K562 (cell line): ENCODE results near the gene E2F3. TPM values are rescaled to one million over a fixed set of nuclear protein-coding genes. Genes with fewer than 3 reads are reported as not detected.

Experiments used
- ARNT ChIP-seq, 2 experiments: fragments of 450-650 bp; IDR thresholded peaks; 2 replicates each; pipeline ENCODE4 v1.6.1; 2016; ENCODE audit warnings: mild to moderate bottlenecking in 1 of 2
- CTCFL ChIP-seq: IDR thresholded peaks from 2 replicates; pipeline ENCODE4 v1.6.1; 2011; ENCODE audit warnings: borderline replicate concordance, low read depth, mild to moderate bottlenecking, moderate library complexity, low read length; ENCODE audit not compliant: insufficient read depth, poor library complexity, severe bottlenecking
- EZH2 ChIP-seq: IDR thresholded peaks from 2 replicates; pipeline ENCODE4 v1.6.1; 2012; ENCODE audit warnings: low read depth, mild to moderate bottlenecking, inconsistent platforms, low read length, borderline replicate concordance
- MAZ ChIP-seq, 2 experiments: fragments of 450-650 bp in 1 of 2; sonication (generic) in 1 of 2; formaldehyde crosslinking; IDR thresholded peaks in 1 of 2; conservative IDR thresholded peaks in 1 of 2; 2 replicates each; pipeline versions ENCODE4 v1.4.0 to v1.5.0; 2020; ENCODE audit warnings: mild to moderate bottlenecking in 1 of 2, missing genetic modification reagents in 1 of 2
- REST ChIP-seq, 2 experiments: fragments of 450-650 bp; formaldehyde crosslinking in 1 of 2; IDR thresholded peaks; 2 replicates each; pipeline versions ENCODE4 v1.4.0 to v1.6.1; 2014 to 2020; ENCODE audit warnings: mild to moderate bottlenecking in 2 of 2, borderline replicate concordance in 1 of 2, low read depth in 1 of 2
- polyA plus RNA-seq, 8 experiments: library from polyadenylated mRNA; depleted of rRNA in 4 of 8; stranded (reverse) in 5 of 8; unstranded in 3 of 8; fragments of >200 nt; fragmentation: Nextera tagmentation in 2 of 8; fragmentation: Illumina TruSeq in 1 of 8; extraction: Ambion mirVana in 2 of 8; extraction: Trizol in 1 of 8; gene quantifications; 2 replicates each; pipeline versions ENCODE4 v1.2.1 to v1.2.3, GENCODE V29; 2011 to 2014; ENCODE audit warnings: inconsistent platforms in 1 of 8, missing spikeins in 1 of 8
- total RNA-seq, 7 experiments: library from RNA; depleted of rRNA in 6 of 7; stranded (reverse); fragments of >200 nt in 6 of 7; fragmentation: Illumina TruSeq in 2 of 7; extraction: Trizol in 2 of 7; gene quantifications; 2 replicates each; pipeline versions ENCODE4 v1.2.1 to v1.2.3, GENCODE V29; 2011 to 2021; ENCODE audit warnings: low replicate concordance in 1 of 7
- TF ChIP-seq, protein P1 (sequence below): fragments of 200-800 bp; sonication (Bioruptor generic); IDR thresholded peaks from 2 replicates; pipeline ENCODE4 v1.6.1; 2016; ENCODE audit warnings: missing genetic modification characterization, missing compliant biosample characterization

E2F3 gene
- total and polyA plus RNA-seq, 9 of the 15 experiments (the other 6 are each of a cell fraction or from before 2014, with no cell fraction given), result 11.1 to 44.7 (median 27.2) TPM

GRCh38 chr6:20404641-20405032, 3.0 kb downstream of the E2F3 start (continued):
- TF ChIP-seq REST (IDR thresholded peaks at IDR 0.05; ENCODE audit: borderline replicate concordance), result peak; percentile 53
- no peak for TF ChIP-seq REST (CRISPR knock-in tag; IDR thresholded peaks at IDR 0.05; ENCODE audit: low read depth)
- TF ChIP-seq, protein P1, sequence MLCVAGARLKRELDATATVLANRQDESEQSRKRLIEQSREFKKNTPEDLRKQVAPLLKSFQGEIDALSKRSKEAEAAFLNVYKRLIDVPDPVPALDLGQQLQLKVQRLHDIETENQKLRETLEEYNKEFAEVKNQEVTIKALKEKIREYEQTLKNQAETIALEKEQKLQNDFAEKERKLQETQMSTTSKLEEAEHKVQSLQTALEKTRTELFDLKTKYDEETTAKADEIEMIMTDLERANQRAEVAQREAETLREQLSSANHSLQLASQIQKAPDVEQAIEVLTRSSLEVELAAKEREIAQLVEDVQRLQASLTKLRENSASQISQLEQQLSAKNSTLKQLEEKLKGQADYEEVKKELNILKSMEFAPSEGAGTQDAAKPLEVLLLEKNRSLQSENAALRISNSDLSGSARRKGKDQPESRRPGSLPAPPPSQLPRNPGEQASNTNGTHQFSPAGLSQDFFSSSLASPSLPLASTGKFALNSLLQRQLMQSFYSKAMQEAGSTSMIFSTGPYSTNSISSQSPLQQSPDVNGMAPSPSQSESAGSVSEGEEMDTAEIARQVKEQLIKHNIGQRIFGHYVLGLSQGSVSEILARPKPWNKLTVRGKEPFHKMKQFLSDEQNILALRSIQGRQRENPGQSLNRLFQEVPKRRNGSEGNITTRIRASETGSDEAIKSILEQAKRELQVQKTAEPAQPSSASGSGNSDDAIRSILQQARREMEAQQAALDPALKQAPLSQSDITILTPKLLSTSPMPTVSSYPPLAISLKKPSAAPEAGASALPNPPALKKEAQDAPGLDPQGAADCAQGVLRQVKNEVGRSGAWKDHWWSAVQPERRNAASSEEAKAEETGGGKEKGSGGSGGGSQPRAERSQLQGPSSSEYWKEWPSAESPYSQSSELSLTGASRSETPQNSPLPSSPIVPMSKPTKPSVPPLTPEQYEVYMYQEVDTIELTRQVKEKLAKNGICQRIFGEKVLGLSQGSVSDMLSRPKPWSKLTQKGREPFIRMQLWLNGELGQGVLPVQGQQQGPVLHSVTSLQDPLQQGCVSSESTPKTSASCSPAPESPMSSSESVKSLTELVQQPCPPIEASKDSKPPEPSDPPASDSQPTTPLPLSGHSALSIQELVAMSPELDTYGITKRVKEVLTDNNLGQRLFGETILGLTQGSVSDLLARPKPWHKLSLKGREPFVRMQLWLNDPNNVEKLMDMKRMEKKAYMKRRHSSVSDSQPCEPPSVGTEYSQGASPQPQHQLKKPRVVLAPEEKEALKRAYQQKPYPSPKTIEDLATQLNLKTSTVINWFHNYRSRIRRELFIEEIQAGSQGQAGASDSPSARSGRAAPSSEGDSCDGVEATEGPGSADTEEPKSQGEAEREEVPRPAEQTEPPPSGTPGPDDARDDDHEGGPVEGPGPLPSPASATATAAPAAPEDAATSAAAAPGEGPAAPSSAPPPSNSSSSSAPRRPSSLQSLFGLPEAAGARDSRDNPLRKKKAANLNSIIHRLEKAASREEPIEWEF (CRISPR knock-in tag), result no peak
- TF ChIP-seq EZH2, result no peak
- 0 out of 4 replicates have a peak, but pooled peaks have one; percentile 14 to 16 for TF ChIP-seq ARNT (IDR thresholded peaks at IDR 0.05)
- TF ChIP-seq CTCFL, result peak; percentile 40
- no peak for TF ChIP-seq MAZ (CRISPR knock-in tag; conservative IDR thresholded peaks at IDR 0.05 in 1 of 2, IDR thresholded peaks at IDR 0.05 in 1 of 2)
